HG02885 (cell line): ENCODE results near the gene PAPOLA.

Experiments used
- ATAC-seq: cut with Tn5 transposase; IDR thresholded peaks from one replicate; pipeline ENCODE4 v1.9.1; 2021; ENCODE audit warnings: mild to moderate bottlenecking; ENCODE audit not compliant: unreplicated experiment, poor library complexity

PAPOLA gene

GRCh38 chr14:96583569-96584041, 81.4 kb downstream of the PAPOLA start:
- no peak for ATAC-seq

DNA sequence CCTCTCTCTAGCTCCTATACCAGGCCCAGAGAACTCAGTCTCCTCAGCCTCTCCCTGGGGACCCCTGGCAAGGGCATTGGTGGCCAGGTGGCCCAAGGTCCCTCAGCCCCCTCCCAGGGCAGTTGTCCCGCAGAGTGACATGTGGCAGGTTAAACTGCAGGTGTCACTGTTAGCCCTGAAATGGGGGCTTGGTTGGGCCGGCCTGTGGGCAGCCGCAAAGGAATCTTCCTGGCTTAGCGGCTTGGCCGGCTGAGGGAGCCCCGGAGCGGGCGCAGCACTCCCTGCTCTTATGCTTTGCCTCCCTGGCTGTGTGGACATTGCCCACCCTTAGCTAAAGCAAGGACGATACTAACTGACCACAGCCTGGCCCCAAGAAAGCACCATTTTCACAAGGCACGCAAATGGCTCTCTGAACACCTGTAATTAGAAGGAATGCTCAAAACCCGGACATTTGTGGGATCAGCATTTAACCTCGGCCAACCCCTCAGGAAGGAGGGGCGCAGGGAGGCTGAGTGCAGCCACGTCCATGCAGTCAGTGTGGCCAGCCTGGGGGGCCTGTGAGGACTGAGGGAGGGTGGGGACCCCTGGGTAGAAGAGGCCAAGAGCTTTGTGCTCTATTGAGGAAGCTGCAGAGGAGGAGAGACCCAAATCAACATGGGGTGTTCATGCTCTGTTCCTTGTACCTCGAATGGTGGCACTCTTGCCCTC, 82.2 kb downstream of the PAPOLA start:
- ATAC-seq: peak; percentile 81

- no peak for ATAC-seq
These were observed 82.9 kb downstream of the PAPOLA start for GRCh38 chr14:96584907-96585671.

- ATAC-seq: no peak
These were observed 83.5 kb downstream of the PAPOLA start for GRCh38 chr14:96585672-96586013.

GRCh38 chr14:96586056-96586455, 83.9 kb downstream of the PAPOLA start:
- no peak for ATAC-seq

DNA sequence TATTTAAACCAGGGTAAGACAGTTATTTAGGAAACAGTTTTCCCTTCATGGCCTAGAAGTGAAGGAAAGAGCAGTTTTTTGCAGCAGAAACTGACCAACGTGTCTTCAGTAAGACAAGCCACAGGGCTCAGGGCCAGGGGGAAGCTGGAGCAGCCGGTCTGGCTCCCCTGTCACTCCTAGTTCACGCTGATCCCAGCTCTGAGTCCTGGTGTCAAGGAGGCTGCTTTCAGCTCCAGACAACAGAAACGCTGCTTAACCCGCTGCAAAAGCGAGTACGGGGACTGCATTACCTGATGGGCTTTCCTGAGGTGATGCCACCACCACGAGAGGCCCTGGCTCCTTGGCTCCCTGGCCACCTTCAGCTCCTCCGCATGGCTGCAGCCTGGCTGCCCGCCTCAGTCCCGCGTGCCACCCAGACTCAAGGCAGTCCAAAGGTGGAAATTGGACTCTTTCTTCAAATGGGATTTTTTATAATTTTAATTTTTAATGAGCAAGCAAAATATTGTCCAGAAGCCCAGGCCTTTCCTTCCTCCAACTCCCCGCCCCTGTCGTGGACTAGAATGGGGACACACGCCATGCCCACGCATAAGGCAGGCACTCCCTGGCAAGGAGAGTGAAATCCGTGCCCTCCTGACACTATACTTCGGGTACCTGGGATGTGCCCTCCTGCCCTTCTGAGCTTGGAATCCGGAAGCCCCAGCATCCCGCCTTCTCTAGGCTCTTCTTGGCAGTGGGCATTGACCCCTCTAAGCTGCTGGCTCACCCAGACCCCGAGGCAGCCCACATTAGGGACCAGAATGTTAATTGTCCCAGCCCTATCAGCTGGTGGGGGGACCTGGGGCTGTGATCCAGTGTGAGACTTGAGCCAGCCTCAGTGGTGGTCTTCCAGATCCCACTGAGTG, 85.0 kb downstream of the PAPOLA start:
- no peak for ATAC-seq

GRCh38 chr14:96587823-96588385, 85.7 kb downstream of the PAPOLA start:
- no peak for ATAC-seq

DNA sequence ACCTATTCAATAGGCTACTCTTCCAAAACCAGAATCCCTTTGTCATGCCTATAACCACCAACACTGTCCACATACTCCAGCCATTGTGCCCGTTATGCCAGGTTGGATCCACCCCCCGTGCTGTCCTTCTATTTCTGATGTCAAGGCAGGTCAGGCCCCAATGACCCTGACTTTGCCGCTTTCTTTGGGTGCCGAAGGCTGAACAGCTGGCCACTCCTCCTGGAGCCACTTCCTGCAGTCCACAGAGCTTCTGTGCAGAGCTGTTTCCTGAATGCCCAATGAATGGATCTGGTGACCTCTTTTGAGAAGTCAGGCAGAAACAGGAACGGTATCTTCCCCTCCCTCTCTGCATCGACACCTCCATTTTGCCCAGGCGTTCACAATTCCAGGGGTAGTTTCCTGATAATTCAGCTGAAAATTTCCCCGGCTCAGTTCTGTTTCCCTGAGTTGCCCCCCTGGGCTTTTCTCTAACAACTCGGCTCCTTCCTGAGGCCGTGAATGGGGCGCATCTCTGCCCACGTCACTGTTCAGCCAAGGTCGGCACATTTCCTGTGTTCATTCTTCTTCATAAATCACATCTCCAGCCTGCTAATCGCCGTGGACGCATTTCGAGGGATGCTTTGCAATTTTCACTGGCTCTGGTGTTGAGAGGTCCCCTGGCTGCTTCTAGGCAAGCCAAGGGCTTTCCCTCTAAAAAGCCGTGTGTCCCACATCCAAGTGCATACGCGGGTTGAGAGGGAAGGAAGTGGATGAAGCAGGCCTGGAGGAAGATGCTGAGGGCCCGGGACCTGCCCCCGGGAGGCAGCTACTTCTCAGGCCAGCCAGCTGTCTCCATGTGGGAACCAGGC, 86.5 kb downstream of the PAPOLA start:
- ATAC-seq: no peak

DNA sequence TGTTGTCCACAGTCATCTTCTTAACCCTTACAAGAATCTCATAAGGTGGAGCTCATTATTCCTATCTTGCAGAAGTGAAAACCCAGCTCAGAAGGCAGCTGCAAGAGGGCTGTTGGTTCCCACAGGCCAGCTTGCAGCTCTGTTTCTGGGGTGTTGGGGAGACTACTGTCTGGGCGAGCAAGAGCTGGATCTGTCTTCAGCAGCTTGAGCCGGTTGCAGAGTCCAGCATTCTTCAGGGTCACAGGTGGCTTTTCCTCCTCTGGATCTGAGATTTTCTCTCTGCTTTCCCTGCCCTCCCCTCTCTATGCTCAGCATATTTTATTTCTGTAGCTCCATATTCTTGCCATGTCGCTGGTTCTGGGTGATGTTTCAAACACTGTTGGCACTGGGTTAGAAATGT, 87.4 kb downstream of the PAPOLA start:
- no peak for ATAC-seq

- no peak for ATAC-seq
These were observed 88.1 kb downstream of the PAPOLA start for GRCh38 chr14:96590190-96590864.

DNA sequence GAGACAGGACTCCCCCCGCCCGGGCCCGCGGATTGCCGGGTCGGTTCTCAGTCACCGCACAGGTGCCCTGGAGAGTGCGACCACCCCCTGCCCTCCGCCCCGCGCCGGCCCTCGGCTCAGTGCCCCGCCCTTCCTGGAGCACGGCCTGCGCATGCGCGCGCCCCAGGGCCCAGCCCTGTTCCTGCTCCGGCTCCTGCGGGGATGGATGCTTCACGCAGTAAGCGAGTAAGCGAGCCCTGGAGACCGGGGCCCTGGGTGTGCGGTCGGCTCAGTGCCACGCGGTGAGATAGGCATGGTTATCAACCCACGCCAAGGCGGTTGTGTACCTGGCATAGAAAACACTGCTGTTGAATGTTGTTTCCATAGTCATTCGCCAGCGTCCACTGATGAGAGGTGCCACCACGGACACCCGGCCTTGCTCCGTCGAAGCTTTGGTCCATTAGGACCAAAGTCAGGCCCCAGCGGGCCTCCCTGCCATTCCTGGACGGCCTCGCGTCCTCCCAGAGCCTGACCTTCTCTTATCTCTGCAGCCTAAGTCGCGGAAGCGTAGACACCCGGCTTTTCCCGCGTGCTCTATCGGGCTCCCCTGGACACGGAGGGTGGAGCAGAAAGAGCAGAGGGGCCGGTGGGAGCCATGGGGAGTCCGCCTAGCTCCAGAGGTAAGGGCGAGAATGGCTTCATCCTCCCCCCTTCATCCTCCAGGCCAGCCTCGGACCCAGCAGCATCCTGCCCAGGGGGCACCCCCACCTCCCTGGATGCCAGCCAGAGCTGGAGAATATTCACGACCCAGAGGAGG, 90.6 kb downstream of the PAPOLA start:
- peak; percentile 76 for ATAC-seq

DNA sequence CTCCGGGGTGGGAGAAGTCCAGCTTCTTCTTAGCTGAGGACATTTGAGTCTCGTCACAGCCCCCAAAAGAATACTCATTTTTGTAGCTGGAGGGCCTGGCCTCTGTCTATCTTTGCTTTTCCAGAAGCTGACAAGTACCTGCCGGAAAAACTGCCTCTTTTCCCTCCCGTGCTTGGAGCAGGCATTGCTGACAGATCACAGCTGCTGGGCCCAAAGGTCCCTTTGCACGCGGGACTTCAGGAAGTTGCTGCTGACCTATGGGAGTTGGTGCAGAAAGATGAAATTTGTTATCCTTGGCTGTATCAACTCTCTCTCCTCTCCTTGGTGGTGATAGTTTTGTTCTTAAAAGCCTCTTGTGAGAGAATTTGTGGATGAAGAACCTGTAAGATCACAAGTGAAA, 92.8 kb downstream of the PAPOLA start:
- no peak for ATAC-seq

GRCh38 chr14:96597680-96598079, 95.5 kb downstream of the PAPOLA start:
- no peak for ATAC-seq

- no peak for ATAC-seq
These were observed 96.2 kb downstream of the PAPOLA start for GRCh38 chr14:96598332-96598928.

- ATAC-seq: no peak
These were observed 96.9 kb downstream of the PAPOLA start for GRCh38 chr14:96599076-96599475.

- no peak for ATAC-seq
These were observed 100.0 kb downstream of the PAPOLA start for GRCh38 chr14:96602186-96602585.

DNA sequence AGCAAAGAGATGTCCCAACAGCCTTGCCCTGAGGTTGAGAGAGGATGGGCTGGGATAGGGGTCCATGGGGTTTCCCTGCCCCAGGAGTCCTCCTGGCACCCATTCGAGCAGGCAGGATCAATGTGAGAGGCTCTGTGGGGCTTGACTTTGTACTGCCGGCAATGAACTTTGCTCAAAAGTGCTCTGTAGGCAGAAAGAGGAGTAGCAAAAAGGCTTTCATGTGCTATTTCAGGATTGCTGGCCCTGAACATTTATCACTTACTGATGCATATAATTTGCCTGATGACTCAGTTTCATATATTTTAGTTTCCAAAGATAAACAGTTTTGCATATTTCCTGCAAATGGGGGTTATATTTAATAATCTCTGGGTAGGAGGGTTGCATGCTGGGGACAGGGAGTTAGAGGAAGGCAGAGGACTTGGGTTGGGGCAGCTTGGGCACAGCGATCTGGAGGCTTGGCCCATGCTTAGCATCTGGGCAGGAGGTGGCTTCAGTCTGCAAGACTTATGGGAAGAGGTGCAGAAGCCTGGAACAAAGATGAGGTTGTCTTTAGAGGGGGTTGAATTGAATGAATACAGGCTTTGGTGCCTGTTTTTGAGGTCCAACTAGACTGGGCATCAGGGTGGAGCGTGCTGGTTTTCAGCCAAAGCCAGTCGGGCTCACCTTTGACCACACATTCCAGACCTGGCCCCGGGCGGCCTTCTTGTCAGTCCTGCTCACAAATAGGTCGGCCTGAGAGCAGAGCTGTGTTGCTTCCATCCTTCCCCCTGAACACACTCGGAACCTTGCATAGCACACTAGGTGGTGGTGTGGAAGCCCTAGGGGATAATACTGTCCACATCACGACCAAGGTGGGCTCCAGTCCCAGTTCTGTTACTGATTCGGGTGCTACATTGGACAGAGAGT, 101.4 kb downstream of the PAPOLA start:
- ATAC-seq: no peak
